ENCODE data around the gene OR2J1. TPM values are rescaled to one million over a fixed set of nuclear protein-coding genes. Genes with fewer than 3 reads are reported as not detected.
"Not testable (repeated sequence)": the region's sequence is repeated elsewhere in the genome, so short reads cannot be mapped to it uniquely, and the experiment has no call there.

The OR2J1 gene
- not detected for polyA plus RNA-seq (2012; ENCODE audit: insufficient read depth, insufficient read length)

GRCh38 chr6:29099190-29099589 lies at the start of gene OR2J1:
TSS of gene OR2J1 (plus strand) at chr6:29099490. CDS start at chr6:29100943, 1,453 bp downstream.
- no peak within 1 kb of the TSS for H3K4me3 ChIP-seq (ENCODE audit: low read length)
- DNase-seq (ENCODE audit: low read depth, low spot score) = no peak

GRCh38 chr6:29051680-29052079 lies 47.6 kb upstream of the OR2J1 start:
- no peak overlapping the region for H3K4me3 ChIP-seq (ENCODE audit: low read length)
- no peak for DNase-seq (ENCODE audit: low read depth, low spot score)

GRCh38 chr6:29071831-29072723 lies 27.2 kb upstream of the OR2J1 start:
- no peak overlapping the region for H3K4me3 ChIP-seq (ENCODE audit: low read length)
- peak; percentile 6 for DNase-seq (ENCODE audit: low read depth, low spot score)

GRCh38 chr6:29079203-29079602 lies 20.1 kb upstream of the OR2J1 start:
- H3K4me3 ChIP-seq (ENCODE audit: low read length) = no peak overlapping the region
- DNase-seq (ENCODE audit: low read depth, low spot score) = no peak

- DNase-seq (ENCODE audit: low read depth, low spot score) = no peak
- H3K4me3 ChIP-seq (ENCODE audit: low read length) = no peak overlapping the region
Observed at GRCh38 chr6:29081312-29081711, 18.0 kb upstream of the OR2J1 start.

- H3K4me3 ChIP-seq (ENCODE audit: low read length) = no peak overlapping the region
- DNase-seq (ENCODE audit: low read depth, low spot score) = no peak
Observed at GRCh38 chr6:29082457-29082856, 16.8 kb upstream of the OR2J1 start.

- H3K4me3 ChIP-seq (ENCODE audit: low read length) = no peak within 1 kb of the TSS
- no peak for DNase-seq (ENCODE audit: low read depth, low spot score)
Observed at GRCh38 chr6:29087213-29087612, 12.1 kb upstream of the OR2J1 start, which contains the start of gene OR2B3. TSS of gene OR2B3 (minus strand) at chr6:29087313. CDS start at chr6:29087248, 65 bp downstream.

GRCh38 chr6:29092957-29093356 lies 6.3 kb upstream of the OR2J1 start:
- no peak for DNase-seq (ENCODE audit: low read depth, low spot score)
- no peak overlapping the region for H3K4me3 ChIP-seq (ENCODE audit: low read length)

- no peak for DNase-seq (ENCODE audit: low read depth, low spot score)
- no peak overlapping the region for H3K4me3 ChIP-seq (ENCODE audit: low read length)
Observed at GRCh38 chr6:29097803-29098202, 1.5 kb upstream of the OR2J1 start.

- H3K4me3 ChIP-seq (ENCODE audit: low read length) = no peak within 1 kb of the TSS
- no peak for DNase-seq (ENCODE audit: low read depth, low spot score)
Observed at GRCh38 chr6:29107758-29108157, 8.5 kb downstream of the OR2J1 start, which contains the start of gene OR2J3. TSS of gene OR2J3 (plus strand) at chr6:29108058. CDS start at chr6:29111891, 3,833 bp downstream.

- no peak overlapping the region for H3K4me3 ChIP-seq (ENCODE audit: low read length)
- DNase-seq (ENCODE audit: low read depth, low spot score) = no peak
Observed at GRCh38 chr6:29112135-29112534, 12.8 kb downstream of the OR2J1 start.

GRCh38 chr6:29114964-29115363 lies 15.7 kb downstream of the OR2J1 start:
- not testable (repeated sequence) for H3K4me3 ChIP-seq (ENCODE audit: low read length); DNase-seq (ENCODE audit: low read depth, low spot score)

GRCh38 chr6:29129326-29130012 lies 30.2 kb downstream of the OR2J1 start:
- H3K4me3 ChIP-seq (ENCODE audit: low read length) = no peak overlapping the region
- no peak for DNase-seq (ENCODE audit: low read depth, low spot score)

- DNase-seq (ENCODE audit: low read depth, low spot score) = no peak
- no peak overlapping the region for H3K4me3 ChIP-seq (ENCODE audit: low read length)
Observed at GRCh38 chr6:29130644-29131043, 31.4 kb downstream of the OR2J1 start.

- H3K4me3 ChIP-seq (ENCODE audit: low read length) = no peak overlapping the region
- DNase-seq (ENCODE audit: low read depth, low spot score) = no peak
Observed at GRCh38 chr6:29131691-29132090, 32.4 kb downstream of the OR2J1 start.

GRCh38 chr6:29137724-29138123 lies 38.4 kb downstream of the OR2J1 start:
- H3K4me3 ChIP-seq (ENCODE audit: low read length) = no peak overlapping the region
- DNase-seq (ENCODE audit: low read depth, low spot score) = no peak

- H3K4me3 ChIP-seq (ENCODE audit: low read length) = no peak overlapping the region
- no peak for DNase-seq (ENCODE audit: low read depth, low spot score)
Observed at GRCh38 chr6:29141606-29142005, 42.3 kb downstream of the OR2J1 start.

- H3K4me3 ChIP-seq (ENCODE audit: low read length) = no peak overlapping the region
- DNase-seq (ENCODE audit: low read depth, low spot score) = no peak
Observed at GRCh38 chr6:29142309-29142708, 43.0 kb downstream of the OR2J1 start.

- no peak for DNase-seq (ENCODE audit: low read depth, low spot score)
- H3K4me3 ChIP-seq (ENCODE audit: low read length) = no peak overlapping the region
Observed at GRCh38 chr6:29146179-29146578, 46.9 kb downstream of the OR2J1 start.

- no peak overlapping the region for H3K4me3 ChIP-seq (ENCODE audit: low read length)
- DNase-seq (ENCODE audit: low read depth, low spot score) = no peak
Observed at GRCh38 chr6:29147074-29147473, 47.8 kb downstream of the OR2J1 start.

Data from Jurkat, Clone E6-1 (cell line).